Raji (cell line): ENCODE measurements around the gene WDR27.

Experiments
- POLR2A ChIP-seq: IDR thresholded peaks from 2 replicates; pipeline ENCODE4 v1.6.1; 2011; ENCODE audit warnings: low read depth, low read length, control low read depth; ENCODE audit not compliant: insufficient read depth

Gene WDR27

GRCh38 chr6:169577236-169577635 is 124.6 kb downstream of the WDR27 start:
- no peak for TF ChIP-seq POLR2A

GRCh38 chr6:169575821-169576220 is 126.0 kb downstream of the WDR27 start:
- no peak for TF ChIP-seq POLR2A

DNA sequence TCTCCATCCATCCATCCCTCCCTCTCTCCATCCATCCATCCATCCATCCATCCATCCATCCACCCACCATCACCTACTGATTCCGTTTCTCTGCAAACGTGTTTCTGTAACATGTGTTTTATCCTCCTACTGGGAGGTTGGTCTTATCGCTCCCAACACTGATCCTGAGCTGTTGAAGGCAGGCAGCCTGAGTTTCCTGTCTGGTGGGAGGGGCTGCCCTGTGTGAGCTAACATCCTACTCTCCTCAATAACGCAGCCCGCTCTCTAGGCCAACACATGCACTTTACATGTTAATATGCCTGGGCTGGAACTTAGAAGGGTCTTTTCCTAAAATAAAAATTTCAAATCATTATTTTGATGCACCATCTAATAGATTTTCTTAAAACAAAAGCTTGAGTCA is 126.5 kb downstream of the WDR27 start:
- TF ChIP-seq POLR2A = no peak

DNA sequence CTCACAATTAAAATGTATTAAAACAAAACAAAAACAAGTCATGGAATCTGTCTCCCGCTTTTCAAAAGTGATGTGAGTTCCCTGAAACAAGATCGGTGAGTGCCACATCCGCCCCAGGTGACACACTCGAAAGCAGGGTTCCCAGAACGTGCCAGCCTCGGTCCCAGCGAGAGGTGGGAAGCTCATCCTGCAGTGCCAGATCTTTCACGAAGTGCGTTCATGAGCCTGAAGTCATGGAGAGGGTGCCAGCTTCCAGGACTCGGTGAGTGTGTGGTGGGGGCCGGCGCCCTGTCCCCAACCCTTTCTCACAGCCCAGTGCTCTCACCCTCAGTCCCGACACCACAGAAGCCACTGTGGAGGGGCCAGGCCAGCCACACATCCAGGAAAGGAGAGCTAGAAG is 127.4 kb downstream of the WDR27 start:
- no peak for TF ChIP-seq POLR2A

DNA sequence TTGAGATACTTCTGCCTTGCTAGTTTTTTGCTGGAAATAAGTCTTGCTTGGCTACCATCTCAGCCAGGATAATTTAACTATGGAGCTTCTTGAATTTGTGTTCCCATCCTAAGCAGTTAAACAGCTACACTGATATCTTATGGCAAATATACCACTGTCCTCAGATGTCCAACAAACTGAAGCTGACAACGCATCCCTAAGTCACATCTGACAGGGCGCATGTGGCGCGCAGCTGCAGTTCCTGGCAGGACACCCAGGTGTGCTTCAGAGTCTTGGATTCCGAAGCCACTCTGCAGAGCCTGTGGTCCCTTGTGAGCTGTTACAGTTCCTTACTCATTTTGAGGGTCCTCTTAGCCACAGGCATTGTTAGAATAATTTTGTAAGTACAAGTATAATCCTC is 127.9 kb downstream of the WDR27 start:
- TF ChIP-seq POLR2A = no peak

GRCh38 chr6:169571123-169571962 is 130.5 kb downstream of the WDR27 start:
- TF ChIP-seq POLR2A = no peak

DNA sequence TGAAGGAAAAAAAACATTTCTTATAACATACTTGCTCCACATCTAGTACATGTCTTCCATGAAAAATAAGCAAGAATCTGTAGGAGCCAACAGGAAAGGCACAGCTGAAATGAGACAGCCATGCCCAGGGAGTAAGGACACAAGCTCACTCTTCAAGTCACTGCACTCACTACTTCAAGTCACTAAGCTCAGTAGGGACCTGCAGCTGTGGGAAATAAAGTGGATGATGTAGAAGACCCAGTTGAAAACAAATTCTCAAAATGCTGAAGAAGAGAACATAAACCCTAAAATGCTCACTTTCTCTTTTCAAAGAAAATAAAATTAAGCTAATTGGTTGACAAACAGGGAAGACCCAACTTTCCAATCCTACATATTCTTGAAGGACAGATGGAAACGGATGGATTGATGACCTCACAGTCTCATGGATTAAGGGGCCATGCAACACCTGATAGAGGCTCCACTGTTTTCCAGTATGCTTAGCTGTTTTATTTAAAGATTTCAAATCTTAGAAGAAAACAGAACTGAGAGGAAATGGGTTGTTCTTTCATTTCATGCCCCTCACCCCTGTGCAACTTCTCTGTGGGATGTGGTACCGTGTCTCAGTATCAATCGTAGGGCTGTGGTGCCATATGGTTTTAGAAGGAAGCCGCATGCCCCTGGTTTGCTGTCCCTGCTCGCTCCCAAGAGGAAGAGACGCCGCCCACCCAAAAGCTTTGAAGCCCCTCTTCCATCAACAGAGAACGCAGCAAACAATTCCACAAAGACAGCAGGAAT is 133.3 kb downstream of the WDR27 start:
- TF ChIP-seq POLR2A = no peak

DNA sequence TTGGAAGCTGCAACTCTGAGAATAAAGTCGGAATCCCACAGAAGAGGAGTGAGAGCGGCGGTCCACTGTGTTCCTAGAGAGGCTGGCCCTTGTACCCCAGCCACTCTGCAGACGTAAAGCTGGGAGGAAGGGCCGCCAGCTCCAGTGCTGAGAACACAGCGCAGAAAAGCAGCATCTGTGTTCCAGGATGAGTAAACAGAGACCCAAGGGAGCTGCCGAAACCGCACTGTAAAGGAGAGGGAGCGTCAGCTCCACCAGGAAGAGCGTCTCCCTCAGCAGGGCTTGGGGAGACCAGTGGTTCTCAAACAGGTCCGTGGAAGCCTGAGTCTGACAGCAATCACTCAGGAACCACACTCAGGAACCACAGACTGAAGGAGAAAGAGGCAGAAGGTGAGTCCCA is 134.0 kb downstream of the WDR27 start:
- TF ChIP-seq POLR2A = no peak

DNA sequence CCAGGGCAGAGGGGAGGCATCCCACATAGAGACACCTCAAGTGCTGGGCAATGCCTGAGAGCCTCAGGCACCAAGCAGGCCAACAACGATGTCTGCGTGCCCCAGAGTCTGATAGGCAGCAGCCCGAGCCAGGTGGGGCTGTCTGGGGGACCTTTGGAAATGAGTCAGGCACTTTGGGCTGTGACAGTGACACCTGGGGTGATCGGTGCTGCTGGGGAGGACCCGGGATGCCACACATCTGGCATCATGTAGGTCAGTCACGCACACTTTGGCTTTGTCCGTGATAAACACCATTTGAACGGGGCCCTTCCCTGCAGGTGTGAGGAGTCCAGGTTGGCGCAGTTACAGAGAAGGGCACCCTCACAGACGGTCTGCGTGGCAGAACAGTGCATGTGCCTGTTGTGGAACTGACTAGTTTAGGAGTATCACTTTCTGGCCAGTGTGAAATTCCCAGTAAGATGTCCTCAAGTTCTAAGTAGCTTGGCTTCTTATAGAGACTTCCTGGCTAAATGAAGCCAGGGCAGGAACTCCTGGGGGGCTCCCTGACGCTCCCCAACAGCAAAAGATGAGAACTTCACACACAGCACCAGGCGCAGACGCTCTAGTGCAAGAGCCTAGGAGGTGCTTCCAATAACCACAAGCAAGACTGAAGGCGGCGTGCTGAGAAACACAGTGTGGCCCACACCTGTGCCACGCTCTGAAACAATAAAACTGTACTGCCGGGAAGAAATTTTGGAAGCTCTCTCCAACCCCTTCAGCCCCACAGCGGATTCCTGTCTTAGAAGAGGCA is 134.7 kb downstream of the WDR27 start:
- no peak for TF ChIP-seq POLR2A

DNA sequence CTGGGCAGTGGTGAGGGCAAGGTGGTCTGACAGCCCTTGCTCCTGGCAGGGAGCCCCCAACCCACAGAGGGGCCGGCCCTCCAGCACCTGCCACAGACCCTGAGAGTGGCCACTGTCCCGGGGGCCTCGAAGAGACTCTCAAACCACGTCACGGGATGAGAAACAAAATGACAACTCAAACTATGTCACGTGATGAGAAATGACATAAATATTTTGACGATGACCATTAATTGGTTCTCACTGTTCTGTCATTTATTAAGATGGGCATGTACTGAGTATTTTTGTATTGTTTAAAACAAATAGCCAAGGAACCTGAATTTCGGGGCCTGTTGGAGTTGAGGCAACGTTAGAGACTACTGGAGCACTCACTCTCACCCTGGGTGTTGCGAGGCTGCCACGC is 135.5 kb downstream of the WDR27 start:
- TF ChIP-seq POLR2A = no peak

DNA sequence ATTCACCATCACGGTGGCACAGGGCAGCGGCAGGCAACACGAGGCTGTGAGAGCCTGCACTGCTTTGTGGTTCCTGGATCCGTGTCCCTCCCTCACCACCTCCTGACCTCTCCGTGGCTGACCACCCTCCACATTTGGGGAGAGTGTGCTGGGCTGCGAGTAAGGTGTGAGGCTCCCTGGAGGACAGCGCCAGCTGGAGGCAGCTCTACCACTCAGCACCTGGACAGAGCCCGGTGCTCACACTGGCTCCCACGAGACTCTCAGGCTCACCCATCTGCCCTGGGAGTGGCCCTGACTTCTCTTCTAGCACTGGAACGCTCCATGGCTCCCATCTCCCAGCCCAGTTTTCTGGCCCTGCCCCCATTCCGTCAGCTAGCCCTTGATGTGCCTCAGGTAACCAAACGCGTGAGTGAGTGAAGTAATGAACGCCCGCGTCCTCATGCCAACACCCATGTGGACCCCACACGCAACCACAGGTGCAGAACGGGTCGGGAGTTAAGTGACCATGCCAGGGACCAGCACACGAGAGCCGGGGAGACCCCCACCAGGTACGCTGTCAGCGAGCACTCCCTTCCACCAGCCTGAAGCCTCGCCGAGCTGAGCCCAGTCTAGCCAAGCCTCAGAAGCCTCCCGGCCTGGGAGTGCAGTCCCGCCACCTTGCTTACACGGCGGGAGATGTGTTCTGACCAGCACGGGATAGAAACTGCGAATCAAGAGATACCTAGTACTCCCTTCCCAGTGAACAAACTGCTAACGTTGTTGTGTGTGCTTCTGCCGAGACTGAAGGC is 137.2 kb downstream of the WDR27 start:
- TF ChIP-seq POLR2A = no peak

DNA sequence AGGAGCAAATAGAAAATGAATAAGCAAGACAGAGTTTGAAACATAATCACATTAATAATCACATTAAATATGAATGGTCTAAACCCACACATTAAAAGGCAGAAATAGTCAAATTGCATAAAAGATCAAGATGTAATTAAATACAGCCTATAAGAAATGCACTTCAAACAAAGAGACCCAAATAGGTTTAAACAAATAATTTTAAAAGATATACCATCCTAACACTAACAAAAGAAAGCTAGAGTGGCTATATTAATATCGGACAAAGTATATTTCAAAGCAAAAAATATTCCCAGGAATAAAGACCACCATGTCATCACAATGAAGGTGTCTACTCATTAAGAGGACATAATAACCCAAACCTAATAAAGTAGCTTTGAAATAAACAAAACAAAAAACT is 140.2 kb downstream of the WDR27 start:
- TF ChIP-seq POLR2A = no peak

DNA sequence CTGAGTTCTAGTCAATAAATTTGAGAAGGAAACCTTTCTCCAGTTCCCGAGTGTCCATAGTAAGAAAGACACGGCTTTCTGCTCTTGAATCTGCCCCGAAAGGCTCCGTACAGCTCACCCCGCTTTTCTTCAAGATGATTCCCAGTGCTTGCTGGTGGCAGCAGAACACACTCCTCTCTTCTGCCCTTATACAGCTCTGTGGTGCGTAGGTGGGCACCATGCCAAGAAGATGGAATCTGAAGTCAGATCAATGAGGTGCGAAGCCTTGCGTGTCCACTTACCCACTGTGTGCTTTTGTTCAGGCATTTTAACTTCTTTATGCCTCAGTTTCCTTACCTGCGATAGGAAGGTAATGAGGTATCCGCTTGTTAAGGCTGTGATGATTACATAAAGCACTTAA is 142.2 kb downstream of the WDR27 start:
- TF ChIP-seq POLR2A = no peak

- no peak for TF ChIP-seq POLR2A
These were observed 142.9 kb downstream of the WDR27 start for GRCh38 chr6:169558774-169559441.
